HUES64 (cell line): ENCODE measurements around the gene CDC42BPA.

Source experiments
- H3K27ac ChIP-seq: 2 replicates; pipeline ENCODE4 v1.7.0; 2013; ENCODE audit warnings: low read depth, low read length, inconsistent platforms
- H3K27me3 ChIP-seq: 2 replicates; pipeline ENCODE4 v1.6.1; 2013; ENCODE audit warnings: mild to moderate bottlenecking, low read length; ENCODE audit not compliant: insufficient read depth
- H3K36me3 ChIP-seq: 2 replicates; pipeline ENCODE4 v1.6.1; 2013; ENCODE audit warnings: mild to moderate bottlenecking, low read length; ENCODE audit not compliant: insufficient read depth
- H3K4me1 ChIP-seq: 2 replicates; pipeline ENCODE4 v1.6.1; 2013; ENCODE audit warnings: mild to moderate bottlenecking, low read length, moderate library complexity; ENCODE audit not compliant: insufficient read depth
- H3K4me3 ChIP-seq: 2 replicates; pipeline ENCODE4 v1.5.1; 2013; ENCODE audit warnings: mild to moderate bottlenecking, low read length, moderate library complexity
- H3K9ac ChIP-seq: 2 replicates; pipeline ENCODE4 v1.6.1; 2013; ENCODE audit warnings: mild to moderate bottlenecking, low read depth, low read length
- H3K9me3 ChIP-seq: 2 replicates; pipeline ENCODE4 v1.6.1; 2013; ENCODE audit warnings: low read depth, low read length; ENCODE audit not compliant: insufficient read depth
- WGBS: fragments of 150-250, 120-280 bp; methylation state at CpG from one replicate; pipeline ENCODE4 v1.1.7; 2013; ENCODE audit warnings: missing lambda C conversion rate; 5-methylcytosine and 5-hydroxymethylcytosine counted together

Gene CDC42BPA

DNA sequence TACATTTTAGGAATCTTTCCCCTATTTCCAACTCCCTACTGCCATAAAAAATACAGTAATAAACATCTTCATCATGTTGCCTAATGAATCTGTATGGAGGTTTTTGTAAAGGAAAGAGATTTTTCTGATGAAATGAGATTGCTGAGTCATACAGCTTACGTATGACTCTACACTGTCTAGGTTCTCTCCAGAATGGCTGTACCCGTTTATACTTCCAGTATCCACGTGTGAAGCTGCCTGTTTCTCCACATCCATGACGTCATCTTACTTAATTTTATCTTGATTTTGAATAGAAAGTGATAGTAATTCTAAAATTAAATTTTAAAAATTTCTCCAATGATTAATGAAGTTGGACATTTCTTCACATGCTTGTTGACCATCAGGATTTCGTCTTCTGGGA is 274.5 kb downstream of the CDC42BPA start:
- no peak overlapping the region for H3K9ac ChIP-seq
- H3K27ac ChIP-seq: no peak overlapping the region
- H3K9me3 ChIP-seq: no peaks in the 10 kb centered on the region
- peaks cover 26% of the 10 kb centered on the region for H3K36me3 ChIP-seq
- WGBS: 98% methylated on average over 3 of the region's 5 CpGs
- no peaks in the 10 kb centered on the region for H3K4me1 ChIP-seq
- H3K27me3 ChIP-seq: no peaks in the 10 kb centered on the region
- H3K4me3 ChIP-seq: no peak overlapping the region

DNA sequence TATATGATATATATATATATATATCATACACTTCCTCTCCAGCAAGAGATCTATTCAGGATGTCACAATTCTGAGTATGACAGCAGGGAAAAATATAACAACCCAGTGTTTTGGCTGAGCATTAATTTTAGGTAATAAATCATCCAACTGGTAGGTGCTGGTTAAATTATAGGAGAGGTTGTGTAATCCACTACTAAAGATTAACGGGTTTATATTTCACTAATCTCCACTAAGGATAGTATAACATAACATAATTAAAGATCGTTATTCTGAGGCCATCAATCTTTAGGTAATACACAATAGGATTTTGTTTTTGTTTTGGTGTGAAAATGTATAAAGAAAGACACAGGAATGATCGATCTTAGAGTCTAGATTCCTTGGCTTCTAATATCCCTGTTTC is 276.0 kb downstream of the CDC42BPA start:
- H3K27ac ChIP-seq: no peak overlapping the region
- no peak overlapping the region for H3K9ac ChIP-seq
- H3K36me3 ChIP-seq: peaks cover 31% of the 10 kb centered on the region
- no peak overlapping the region for H3K4me3 ChIP-seq
- no peaks in the 10 kb centered on the region for H3K9me3 ChIP-seq
- WGBS: no CpG with 5 or more reads among the region's 3 CpGs
- no peaks in the 10 kb centered on the region for H3K27me3 ChIP-seq
- no peaks in the 10 kb centered on the region for H3K4me1 ChIP-seq

DNA sequence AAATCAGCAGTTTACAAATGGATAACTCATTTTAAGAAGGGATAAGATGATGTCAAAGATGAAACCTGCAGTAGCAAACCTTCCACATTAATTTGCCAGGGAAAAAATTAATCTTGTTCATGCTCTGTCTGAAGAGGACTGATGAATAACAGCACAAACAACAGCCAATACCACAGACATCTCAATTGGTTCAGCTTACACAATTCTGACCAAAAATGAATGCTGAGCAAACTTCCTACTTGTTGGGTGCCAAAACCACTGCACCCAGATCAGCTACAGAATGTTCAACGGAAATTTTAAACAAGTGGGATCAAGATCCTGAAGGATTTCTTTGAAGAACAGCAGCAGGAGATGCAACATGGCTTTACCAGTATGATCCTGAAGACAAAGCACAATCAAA is 279.9 kb downstream of the CDC42BPA start:
- 94% methylated on average over 1 of the region's 1 CpG for WGBS
- no peaks in the 10 kb centered on the region for H3K4me1 ChIP-seq
- no peaks in the 10 kb centered on the region for H3K27me3 ChIP-seq
- H3K27ac ChIP-seq: no peak overlapping the region
- no peaks in the 10 kb centered on the region for H3K9me3 ChIP-seq
- H3K36me3 ChIP-seq: peaks cover 31% of the 10 kb centered on the region
- H3K4me3 ChIP-seq: no peak overlapping the region
- no peak overlapping the region for H3K9ac ChIP-seq

DNA sequence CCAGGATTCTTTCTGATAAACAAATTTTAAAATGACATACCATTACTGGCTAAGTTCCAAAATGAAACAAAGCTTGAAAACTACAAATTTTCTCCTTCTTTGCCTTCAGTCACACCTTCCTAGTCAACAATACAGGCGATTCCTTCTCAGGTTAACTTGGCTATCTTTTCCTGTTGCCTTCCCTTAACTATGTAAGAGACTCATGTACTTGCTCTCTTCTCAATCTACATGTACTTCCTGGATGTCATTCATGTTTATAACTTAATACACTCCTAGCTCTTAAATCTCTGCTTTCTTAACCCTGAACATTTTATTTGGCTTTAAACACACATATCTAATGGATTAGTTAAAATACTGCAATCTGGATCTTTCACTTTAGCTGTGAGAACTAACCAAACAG is 281.2 kb downstream of the CDC42BPA start:
- Histone ChIP-seq H3K27me3 (no peaks in the 10 kb centered on the region), H3K36me3 (peaks cover 36% of the 10 kb centered on the region), H3K4me1 (no peaks in the 10 kb centered on the region), H3K27ac (no peak overlapping the region), H3K9ac (no peak overlapping the region), H3K9me3 (no peaks in the 10 kb centered on the region), H3K4me3 (no peak overlapping the region)
- 90% methylated on average over 1 of the region's 1 CpG for WGBS

- Histone ChIP-seq H3K9me3 (no peaks in the 10 kb centered on the region), H3K4me1 (no peaks in the 10 kb centered on the region), H3K9ac (no peak overlapping the region), H3K27ac (no peak overlapping the region), H3K4me3 (no peak overlapping the region), H3K27me3 (no peaks in the 10 kb centered on the region), H3K36me3 (peaks cover 53% of the 10 kb centered on the region)
- no CpG with 5 or more reads among the region's 2 CpGs for WGBS
Measured at GRCh38 chr1:227035316-227035715, 283.0 kb downstream of the CDC42BPA start.

DNA sequence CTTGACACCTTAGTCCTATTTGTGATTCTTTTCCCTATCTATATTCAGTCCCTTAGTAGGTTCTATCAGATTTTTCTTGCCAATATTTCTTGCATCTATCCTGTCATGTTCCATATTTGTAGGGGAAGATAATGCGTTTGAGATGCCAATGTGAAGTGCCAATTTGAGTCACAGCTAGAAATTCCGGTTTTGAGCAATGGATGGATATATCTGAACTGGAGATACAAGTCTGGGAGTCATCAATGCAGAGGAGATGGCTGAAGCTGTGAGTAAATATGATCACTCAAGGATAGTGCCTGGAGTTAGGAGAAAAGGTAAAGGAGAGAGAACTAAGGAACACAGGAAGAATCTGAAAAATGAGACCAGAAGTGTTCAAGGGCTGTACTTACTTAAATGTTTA is 284.4 kb downstream of the CDC42BPA start:
- 91% methylated on average over 2 of the region's 2 CpGs for WGBS
- H3K4me3 ChIP-seq: no peak overlapping the region
- no peaks in the 10 kb centered on the region for H3K4me1 ChIP-seq
- H3K36me3 ChIP-seq: peaks cover 55% of the 10 kb centered on the region
- no peak overlapping the region for H3K27ac ChIP-seq
- no peaks in the 10 kb centered on the region for H3K9me3 ChIP-seq
- no peaks in the 10 kb centered on the region for H3K27me3 ChIP-seq
- no peak overlapping the region for H3K9ac ChIP-seq

- Histone ChIP-seq H3K36me3 (peaks cover 61% of the 10 kb centered on the region), H3K27me3 (no peaks in the 10 kb centered on the region), H3K27ac (0 out of 2 replicates have a peak overlapping the region, but pooled peaks have one; percentile 5), H3K9me3 (no peaks in the 10 kb centered on the region), H3K4me3 (no peak overlapping the region), H3K9ac (no peak overlapping the region), H3K4me1 (no peaks in the 10 kb centered on the region)
- 81% methylated on average over 3 of the region's 3 CpGs for WGBS
Measured at GRCh38 chr1:227032396-227032795, 285.9 kb downstream of the CDC42BPA start.

DNA sequence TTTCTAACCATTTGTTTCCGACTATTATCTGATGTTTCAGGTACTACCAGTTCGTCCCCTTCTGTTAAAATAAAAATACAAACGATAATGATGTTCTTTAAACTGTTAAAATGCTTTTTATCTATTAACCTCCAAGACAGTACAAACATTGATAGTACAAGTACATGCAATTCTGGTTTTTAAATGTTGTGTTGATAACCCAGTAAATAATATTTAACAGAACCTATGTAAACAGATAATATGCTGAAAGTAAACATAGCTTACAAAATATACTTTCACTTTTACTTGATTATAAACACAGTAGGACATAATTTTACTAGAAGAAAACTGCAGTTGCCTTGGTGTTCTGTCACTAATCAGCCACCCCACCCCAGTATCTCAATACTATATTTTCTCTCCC is 301.3 kb downstream of the CDC42BPA start:
- Histone ChIP-seq H3K36me3 (peaks cover 58% of the 10 kb centered on the region), H3K9ac (no peak overlapping the region), H3K4me1 (no peaks in the 10 kb centered on the region), H3K4me3 (no peak overlapping the region), H3K9me3 (peaks cover 3% of the 10 kb centered on the region; the same call in 1 of the 2 replicates), H3K27me3 (no peaks in the 10 kb centered on the region), H3K27ac (no peak overlapping the region)
- 98% methylated on average over 2 of the region's 3 CpGs for WGBS

- WGBS: 95% methylated on average over 5 of the region's 5 CpGs
- peaks cover 25% of the 10 kb centered on the region for H3K36me3 ChIP-seq
- H3K9ac ChIP-seq: no peak overlapping the region
- H3K27me3 ChIP-seq: no peaks in the 10 kb centered on the region
- H3K9me3 ChIP-seq: no peaks in the 10 kb centered on the region
- no peaks in the 10 kb centered on the region for H3K4me1 ChIP-seq
- H3K4me3 ChIP-seq: no peak overlapping the region
- H3K27ac ChIP-seq: no peak overlapping the region
Measured at GRCh38 chr1:227010645-227011044, 307.6 kb downstream of the CDC42BPA start.

DNA sequence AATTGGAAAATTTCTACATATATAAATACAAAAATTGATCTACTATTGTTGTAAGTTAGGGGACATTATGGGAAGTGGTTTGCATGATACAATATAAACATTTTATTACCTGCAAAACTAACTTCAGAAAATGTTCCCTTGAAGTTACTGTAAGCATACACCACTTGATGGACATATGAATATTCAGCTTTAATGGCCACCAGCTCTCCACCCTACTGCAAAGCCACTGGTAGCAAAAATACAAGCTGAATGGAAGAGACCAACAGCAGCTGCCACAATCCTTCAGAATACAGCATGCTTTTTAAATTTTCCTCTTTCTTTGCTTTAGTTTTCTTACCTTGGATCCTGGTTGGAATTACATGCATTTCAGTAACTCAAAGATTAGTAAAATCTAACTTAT is 308.4 kb downstream of the CDC42BPA start:
- Histone ChIP-seq H3K36me3 (peaks cover 23% of the 10 kb centered on the region), H3K9ac (no peak overlapping the region), H3K9me3 (no peaks in the 10 kb centered on the region), H3K4me1 (no peaks in the 10 kb centered on the region), H3K27me3 (no peaks in the 10 kb centered on the region), H3K27ac (no peak overlapping the region), H3K4me3 (no peak overlapping the region)

DNA sequence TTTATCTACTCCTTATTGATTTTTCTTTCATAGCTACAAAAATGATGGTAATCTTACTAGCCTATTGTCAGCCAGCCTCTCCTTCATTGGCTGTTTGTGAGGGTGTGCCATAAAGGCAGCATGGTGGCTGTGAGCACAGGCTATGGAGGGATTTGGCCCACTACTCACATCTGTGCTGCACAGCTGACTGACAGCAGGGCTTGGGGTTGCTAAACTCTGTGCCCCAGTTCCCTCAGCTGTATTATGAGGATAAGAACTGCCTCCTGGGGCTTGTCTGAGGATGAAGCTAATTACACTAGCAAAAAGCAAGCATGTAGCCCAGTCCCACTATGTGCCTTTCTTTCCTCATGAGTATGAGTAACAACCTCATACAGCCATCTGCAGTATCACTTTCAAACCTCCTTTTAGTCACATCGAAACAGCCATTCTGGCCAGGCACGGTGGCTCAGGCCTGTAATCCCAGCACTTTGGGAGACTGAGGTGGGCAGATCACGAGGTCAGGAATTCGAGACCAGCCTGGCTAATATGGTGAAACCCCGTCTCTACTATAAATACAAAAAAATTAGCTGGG is 312.0 kb downstream of the CDC42BPA start:
- 89% methylated on average over 5 of the region's 5 CpGs for WGBS
- no peaks in the 10 kb centered on the region for H3K9me3 ChIP-seq
- no peak overlapping the region for H3K9ac ChIP-seq
- H3K27me3 ChIP-seq: no peaks in the 10 kb centered on the region
- peaks cover 35% of the 10 kb centered on the region for H3K36me3 ChIP-seq
- no peak overlapping the region for H3K27ac ChIP-seq
- H3K4me1 ChIP-seq: no peaks in the 10 kb centered on the region
- no peak overlapping the region for H3K4me3 ChIP-seq

GRCh38 chr1:227004796-227005195 is 313.5 kb downstream of the CDC42BPA start:
- 95% methylated on average over 8 of the region's 8 CpGs for WGBS
- Histone ChIP-seq H3K27ac (no peak overlapping the region), H3K4me1 (no peaks in the 10 kb centered on the region), H3K36me3 (peaks cover 25% of the 10 kb centered on the region), H3K9ac (no peak overlapping the region), H3K9me3 (no peaks in the 10 kb centered on the region), H3K27me3 (no peaks in the 10 kb centered on the region), H3K4me3 (no peak overlapping the region)
